DMS 273 treated with DMSO at 0.1 percent for 48 hours (cell line): ENCODE data around the gene ZKSCAN5.

Experiments
- DNase-seq: peaks from one replicate; lab custom pipeline; 2025; lab: John Stamatoyannopoulos, UW

ZKSCAN5 gene

GRCh38 chr7:99504603-99505323 is at the start of gene ZKSCAN5:
Gene ZKSCAN5, plus strand, starts transcription at chr7:99504662. Its CDS starts 1,383 bp downstream, at chr7:99506045.
- peak; percentile 97 for DNase-seq

- DNase-seq: no peak
Measured at GRCh38 chr7:99455874-99456273, 48.6 kb upstream of the ZKSCAN5 start.

- DNase-seq: no peak
Measured at GRCh38 chr7:99456288-99456687, 48.2 kb upstream of the ZKSCAN5 start.

GRCh38 chr7:99457050-99457649 is 47.3 kb upstream of the ZKSCAN5 start:
- no peak for DNase-seq

GRCh38 chr7:99457650-99458493 is 46.6 kb upstream of the ZKSCAN5 start:
- no peak for DNase-seq

GRCh38 chr7:99459087-99459486 is 45.4 kb upstream of the ZKSCAN5 start:
- DNase-seq: peak; percentile 32

- no peak for DNase-seq
Measured at GRCh38 chr7:99460651-99461050, 43.8 kb upstream of the ZKSCAN5 start.

GRCh38 chr7:99461221-99461620 is 43.2 kb upstream of the ZKSCAN5 start:
- DNase-seq: no peak

- no peak for DNase-seq
Measured at GRCh38 chr7:99465421-99465768, 39.1 kb upstream of the ZKSCAN5 start.

GRCh38 chr7:99468336-99468918 is 36.0 kb upstream of the ZKSCAN5 start:
- no peak for DNase-seq

- DNase-seq: no peak
Measured at GRCh38 chr7:99469381-99470065, 34.9 kb upstream of the ZKSCAN5 start.

- DNase-seq: peak; percentile 97
Measured at GRCh38 chr7:99472561-99473314, 31.7 kb upstream of the ZKSCAN5 start, which contains the start of gene ZNF789. Gene ZNF789, plus strand, starts transcription at chr7:99472890. Its CDS starts 3,567 bp downstream, at chr7:99476457.

- DNase-seq: peak; percentile 68
Measured at GRCh38 chr7:99473315-99473596, 31.2 kb upstream of the ZKSCAN5 start.

- DNase-seq: no peak
Measured at GRCh38 chr7:99476107-99476506, 28.4 kb upstream of the ZKSCAN5 start.

- no peak for DNase-seq
Measured at GRCh38 chr7:99478464-99479440, 25.7 kb upstream of the ZKSCAN5 start.

GRCh38 chr7:99485094-99485493 is 19.4 kb upstream of the ZKSCAN5 start:
- DNase-seq: no peak

- no peak for DNase-seq
Measured at GRCh38 chr7:99489235-99489634, 15.2 kb upstream of the ZKSCAN5 start.

- no peak for DNase-seq
Measured at GRCh38 chr7:99490878-99491277, 13.6 kb upstream of the ZKSCAN5 start.

- DNase-seq: no peak
Measured at GRCh38 chr7:99493823-99494222, 10.6 kb upstream of the ZKSCAN5 start.
